Astrocyte of the spinal cord (primary cell): ENCODE measurements around the gene WWOX.
"Not testable (repeated sequence)": the region's sequence is repeated elsewhere in the genome, so short reads cannot be mapped to it uniquely, and the experiment has no call there.

ENCODE experiments used
- DNase-seq: peaks from one replicate; pipeline ENCODE4 v3.0.0; 2011; ENCODE audit warnings: low read depth, low spot score
- H3K4me3 ChIP-seq: 2 replicates; pipeline ENCODE4 v1.5.1; 2011; ENCODE audit warnings: low read depth, mild to moderate bottlenecking, low read length, moderate library complexity
- in situ Hi-C: cut with HindIII; loops from 2 replicates; pipeline ENCODE4 v1.10.0; 2017; ENCODE audit warnings: low sequenced_read_pairs
- TF ChIP-seq, protein P1 (sequence below): IDR thresholded peaks from 2 replicates; pipeline ENCODE4 v1.5.1; 2012; ENCODE audit warnings: low read depth, mild to moderate bottlenecking, low read length, inconsistent platforms

Gene WWOX

GRCh38 chr16:79215289-79215688, 1115.8 kb downstream of the WWOX start:
- in situ Hi-C loops, result no loop called here
- DNase-seq, result no peak
- TF ChIP-seq, protein P1, sequence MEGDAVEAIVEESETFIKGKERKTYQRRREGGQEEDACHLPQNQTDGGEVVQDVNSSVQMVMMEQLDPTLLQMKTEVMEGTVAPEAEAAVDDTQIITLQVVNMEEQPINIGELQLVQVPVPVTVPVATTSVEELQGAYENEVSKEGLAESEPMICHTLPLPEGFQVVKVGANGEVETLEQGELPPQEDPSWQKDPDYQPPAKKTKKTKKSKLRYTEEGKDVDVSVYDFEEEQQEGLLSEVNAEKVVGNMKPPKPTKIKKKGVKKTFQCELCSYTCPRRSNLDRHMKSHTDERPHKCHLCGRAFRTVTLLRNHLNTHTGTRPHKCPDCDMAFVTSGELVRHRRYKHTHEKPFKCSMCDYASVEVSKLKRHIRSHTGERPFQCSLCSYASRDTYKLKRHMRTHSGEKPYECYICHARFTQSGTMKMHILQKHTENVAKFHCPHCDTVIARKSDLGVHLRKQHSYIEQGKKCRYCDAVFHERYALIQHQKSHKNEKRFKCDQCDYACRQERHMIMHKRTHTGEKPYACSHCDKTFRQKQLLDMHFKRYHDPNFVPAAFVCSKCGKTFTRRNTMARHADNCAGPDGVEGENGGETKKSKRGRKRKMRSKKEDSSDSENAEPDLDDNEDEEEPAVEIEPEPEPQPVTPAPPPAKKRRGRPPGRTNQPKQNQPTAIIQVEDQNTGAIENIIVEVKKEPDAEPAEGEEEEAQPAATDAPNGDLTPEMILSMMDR, result no peak
- H3K4me3 ChIP-seq, result no peak overlapping the region

DNA sequence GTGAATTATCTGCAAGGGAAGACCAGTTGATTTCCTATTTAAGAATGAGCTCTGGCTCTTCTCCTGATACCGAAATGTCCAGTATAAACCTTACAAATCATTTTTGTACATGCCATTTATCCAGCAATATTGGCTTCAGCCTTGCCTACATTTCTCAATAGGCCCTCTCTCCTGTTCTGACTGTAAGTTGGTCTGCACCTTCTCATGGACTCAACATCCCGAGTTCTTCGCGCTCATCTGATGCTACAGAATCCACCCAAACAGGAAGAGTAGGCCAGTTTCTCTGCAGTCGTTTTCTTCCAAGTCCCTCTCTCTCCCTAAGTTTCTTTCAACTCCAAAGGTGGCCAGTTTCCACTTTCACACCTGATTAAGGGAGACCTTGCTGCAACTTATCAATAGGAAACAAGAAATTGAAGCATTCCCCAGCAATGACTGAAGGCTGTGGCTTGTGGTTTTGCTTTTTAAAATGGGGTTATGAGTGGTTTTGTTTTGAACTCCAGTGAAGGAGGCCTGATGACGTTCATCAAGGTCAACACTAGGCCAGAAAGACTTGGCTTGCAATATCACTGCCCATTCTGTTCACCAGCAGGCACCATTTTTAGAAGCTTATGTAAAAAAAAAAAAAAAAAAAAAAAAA, 1118.0 kb downstream of the WWOX start:
- no peak for DNase-seq
- in situ Hi-C loops, result no loop called here
- H3K4me3 ChIP-seq, result no peak overlapping the region
- TF ChIP-seq, protein P1, result no peak

GRCh38 chr16:79218351-79218750, 1118.9 kb downstream of the WWOX start:
- DNase-seq, result no peak
- no peak overlapping the region for H3K4me3 ChIP-seq
- in situ Hi-C loops, result no loop called here

DNA sequence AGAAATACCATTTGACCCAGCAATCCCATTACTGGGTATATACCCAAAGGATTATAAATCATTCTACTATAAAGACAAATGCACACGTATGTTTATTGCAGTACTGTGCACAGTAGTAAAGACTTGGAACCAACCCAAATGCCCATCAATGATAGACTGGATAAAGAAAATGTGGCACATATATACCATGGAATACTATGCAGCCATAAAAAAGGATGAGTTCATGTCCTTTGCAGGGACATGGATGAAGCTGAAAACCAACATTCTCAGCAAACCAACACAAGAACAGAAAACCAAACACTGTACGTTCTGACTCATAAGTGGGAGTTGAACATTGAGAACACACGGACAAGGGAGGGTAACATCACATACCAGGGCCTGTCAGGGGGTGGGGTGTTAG, 1126.5 kb downstream of the WWOX start:
- H3K4me3 ChIP-seq, DNase-seq, in situ Hi-C loops: not testable (repeated sequence)

More at GRCh38 chr16:79218351-79218750, 1118.9 kb downstream of the WWOX start:
- TF ChIP-seq, protein P1, result no peak

- H3K4me3 ChIP-seq, result no peak overlapping the region
- TF ChIP-seq, protein P1, result no peak
- no peak for DNase-seq
- in situ Hi-C loops, result no loop called here
Measured at GRCh38 chr16:79229361-79229760, 1129.9 kb downstream of the WWOX start.

GRCh38 chr16:79245700-79246099, 1146.2 kb downstream of the WWOX start:
- DNase-seq, in situ Hi-C loops, H3K4me3 ChIP-seq: not testable (repeated sequence)

GRCh38 chr16:79247386-79247785, 1147.9 kb downstream of the WWOX start:
- H3K4me3 ChIP-seq, result no peak overlapping the region
- in situ Hi-C loops, result no loop called here
- DNase-seq, result no peak
- TF ChIP-seq, protein P1, result no peak

GRCh38 chr16:79248351-79248750, 1148.9 kb downstream of the WWOX start:
- no peak overlapping the region for H3K4me3 ChIP-seq
- in situ Hi-C loops, result no loop called here
- no peak for DNase-seq
- TF ChIP-seq, protein P1, result no peak
